Thyroid gland (tissue), 4 donors: ENCODE results near the gene ADAM8. TPM values are rescaled to one million over a fixed set of nuclear protein-coding genes. Genes with fewer than 3 reads are reported as not detected.

ENCODE experiments used
- DNase-seq, 2 donors: peaks; one replicate each; pipeline ENCODE4 v3.0.0-alpha.2; 2019
- H3K27ac ChIP-seq, 3 donors: fragments of 200-600 bp; sonication (generic); 1 replicate in 2 of 3; 2 replicates in 1 of 3; pipeline ENCODE4 v1.5.1; 2016 to 2019; ENCODE audit warnings: mild to moderate bottlenecking in 1 of 3, moderate library complexity in 1 of 3
- H3K27me3 ChIP-seq: fragments of 200-600 bp; sonication (generic); one replicate; pipeline ENCODE4 v1.5.1; 2019
- H3K36me3 ChIP-seq, 2 donors: fragments of 200-600 bp; sonication (generic); one replicate each; pipeline ENCODE4 v1.5.1; 2016 to 2019
- H3K4me1 ChIP-seq, 2 donors: fragments of 200-600 bp; sonication (generic); one replicate each; pipeline ENCODE4 v1.5.1; 2017 to 2019
- H3K4me3 ChIP-seq, 3 donors: fragments of 200-600 bp; sonication (generic); replicated peaks in 1 of 3; 1 replicate in 2 of 3; 2 replicates in 1 of 3; pipeline ENCODE4 v1.5.1; 2016; ENCODE audit warnings: mild to moderate bottlenecking in 1 of 3
- H3K9me3 ChIP-seq: fragments of 200-600 bp; sonication (generic); one replicate; pipeline ENCODE4 v1.5.1; 2017
- POLR2A ChIP-seq, 2 donors: fragments of 450-650 bp; IDR thresholded peaks; one replicate each; pipeline ENCODE4 v1.6.1; 2017; ENCODE audit warnings: antibody characterized with exemption in 2 of 2, mild to moderate bottlenecking in 2 of 2, moderate library complexity in 1 of 2
- WGBS, 2 donors: methylation state at CpG; one replicate each; pipeline ENCODE4 v1.1.5; 2017; 5-methylcytosine and 5-hydroxymethylcytosine counted together
- intact Hi-C: fragments of 100-400 bp; cut with DNase I; formaldehyde crosslinking; loops from one replicate; pipeline ENCODE4 v1.15.1; 2023
- total RNA-seq, 4 donors: library from RNA; depleted of rRNA; stranded (reverse); fragments of >200 nt; gene quantifications; one replicate each; pipeline ENCODE4 v1.2.3, GENCODE V29; 2016
- TF ChIP-seq, protein P1 (sequence below), 6 experiments: fragments of 200-600 bp in 3 of 6; fragments of 450-650 bp in 3 of 6; sonication (generic) in 3 of 6; IDR thresholded peaks; one replicate each; pipeline ENCODE4 v1.5.1; 2016 to 2019; ENCODE audit warnings: antibody characterized with exemption in 6 of 6, mild to moderate bottlenecking in 2 of 6, inconsistent platforms in 1 of 6, moderate library complexity in 1 of 6

Gene ADAM8
- total RNA-seq, 4 donors from 2014 or later = 1.6 to 9.8 (median 2.6) TPM

DNA sequence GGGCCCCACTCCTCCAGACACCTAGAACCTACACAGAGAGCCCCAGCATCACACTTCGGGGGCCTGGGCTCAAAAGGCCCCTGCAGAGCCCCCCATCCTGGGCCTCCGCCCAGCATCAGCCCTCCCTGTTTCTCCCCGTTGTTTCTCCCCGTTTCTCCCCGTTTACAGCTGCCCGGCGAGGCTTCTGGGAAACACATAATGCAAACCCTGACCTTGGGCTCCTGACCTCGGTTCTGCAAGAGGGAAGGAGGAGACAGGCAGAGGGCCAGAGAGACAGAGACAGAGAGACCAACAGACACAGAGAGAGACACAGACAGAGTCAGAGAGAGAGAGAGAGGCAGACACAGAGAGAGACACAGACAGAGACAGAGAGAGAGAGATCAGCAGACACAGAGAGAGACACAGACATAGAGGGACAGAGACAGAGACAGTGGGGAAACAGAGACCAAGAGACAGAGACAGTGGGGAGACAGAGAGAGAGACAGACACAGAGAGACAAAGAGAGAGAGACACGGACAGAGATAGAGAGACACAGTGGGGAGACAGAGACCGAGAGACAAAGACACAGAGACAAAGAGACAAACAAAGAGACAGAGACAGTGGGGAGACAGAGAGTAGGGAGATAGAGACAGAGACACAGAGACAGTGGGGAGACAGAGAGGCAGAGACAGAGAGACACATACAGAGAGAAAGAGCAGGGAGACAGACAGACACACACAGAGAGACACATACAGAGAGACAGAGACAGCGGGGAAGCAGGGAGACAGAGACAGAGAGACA, 26.5 kb downstream of the ADAM8 start:
- H3K4me3 ChIP-seq = no peak overlapping the region
- WGBS, 2 donors = 62 to 70% methylated on average over 11 of the region's 11 CpGs
- DNase-seq = no peak
- H3K36me3 ChIP-seq = no peaks in the 10 kb centered on the region
- no peak overlapping the region for H3K27ac ChIP-seq
- no peaks in the 10 kb centered on the region for H3K27me3 ChIP-seq
- intact Hi-C loops = no loop called here
- no peaks in the 10 kb centered on the region for H3K4me1 ChIP-seq
- TF ChIP-seq, protein P1, sequence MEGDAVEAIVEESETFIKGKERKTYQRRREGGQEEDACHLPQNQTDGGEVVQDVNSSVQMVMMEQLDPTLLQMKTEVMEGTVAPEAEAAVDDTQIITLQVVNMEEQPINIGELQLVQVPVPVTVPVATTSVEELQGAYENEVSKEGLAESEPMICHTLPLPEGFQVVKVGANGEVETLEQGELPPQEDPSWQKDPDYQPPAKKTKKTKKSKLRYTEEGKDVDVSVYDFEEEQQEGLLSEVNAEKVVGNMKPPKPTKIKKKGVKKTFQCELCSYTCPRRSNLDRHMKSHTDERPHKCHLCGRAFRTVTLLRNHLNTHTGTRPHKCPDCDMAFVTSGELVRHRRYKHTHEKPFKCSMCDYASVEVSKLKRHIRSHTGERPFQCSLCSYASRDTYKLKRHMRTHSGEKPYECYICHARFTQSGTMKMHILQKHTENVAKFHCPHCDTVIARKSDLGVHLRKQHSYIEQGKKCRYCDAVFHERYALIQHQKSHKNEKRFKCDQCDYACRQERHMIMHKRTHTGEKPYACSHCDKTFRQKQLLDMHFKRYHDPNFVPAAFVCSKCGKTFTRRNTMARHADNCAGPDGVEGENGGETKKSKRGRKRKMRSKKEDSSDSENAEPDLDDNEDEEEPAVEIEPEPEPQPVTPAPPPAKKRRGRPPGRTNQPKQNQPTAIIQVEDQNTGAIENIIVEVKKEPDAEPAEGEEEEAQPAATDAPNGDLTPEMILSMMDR (IDR thresholded peaks at IDR 0.05) = no peak
- no peak for TF ChIP-seq POLR2A (IDR thresholded peaks at IDR 0.05)
- H3K9me3 ChIP-seq = no peaks in the 10 kb centered on the region

DNA sequence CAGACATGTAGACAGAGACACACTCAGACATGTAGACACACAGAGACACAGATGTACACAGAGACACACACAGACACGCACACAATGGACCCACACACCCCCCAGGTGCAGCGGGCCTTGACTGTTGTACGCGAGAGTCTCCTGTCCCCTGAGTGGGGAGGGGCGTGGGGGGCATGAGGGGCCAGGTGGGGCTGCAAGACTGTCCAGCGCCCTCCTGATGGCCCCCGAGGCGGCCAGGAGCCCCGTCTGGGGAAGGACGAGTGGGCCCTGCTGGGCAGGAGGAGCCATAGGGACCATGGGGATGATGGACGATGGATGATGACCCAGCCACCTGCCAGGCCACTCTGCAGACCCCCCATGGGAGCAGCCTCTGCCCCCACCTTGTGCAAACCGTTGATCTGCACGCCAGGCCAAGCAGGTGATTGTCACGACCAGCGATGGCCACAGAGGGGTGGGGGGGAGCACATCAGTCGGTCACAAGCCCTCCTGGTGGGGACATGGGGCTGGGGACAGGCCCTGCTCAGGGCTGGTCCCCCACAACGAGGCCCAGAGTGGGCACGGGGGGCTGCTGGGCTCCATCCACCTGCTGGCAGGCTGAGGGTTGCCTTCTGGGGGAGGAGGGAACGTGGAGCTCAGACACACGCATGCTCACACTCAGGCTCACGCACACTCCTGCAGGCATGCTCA, 27.4 kb downstream of the ADAM8 start:
- TF ChIP-seq, protein P1 (IDR thresholded peaks at IDR 0.05) = no peak
- no peak for TF ChIP-seq POLR2A (IDR thresholded peaks at IDR 0.05)
- no peaks in the 10 kb centered on the region for H3K27me3 ChIP-seq
- 70 to 77% methylated on average over 11 of the region's 21 CpGs for WGBS, 2 donors
- no peak overlapping the region for H3K4me3 ChIP-seq
- no peak overlapping the region for H3K27ac ChIP-seq
- H3K9me3 ChIP-seq = no peaks in the 10 kb centered on the region
- H3K4me1 ChIP-seq = no peaks in the 10 kb centered on the region
- intact Hi-C loops = no loop called here
- H3K36me3 ChIP-seq = no peaks in the 10 kb centered on the region
- no peak for DNase-seq

DNA sequence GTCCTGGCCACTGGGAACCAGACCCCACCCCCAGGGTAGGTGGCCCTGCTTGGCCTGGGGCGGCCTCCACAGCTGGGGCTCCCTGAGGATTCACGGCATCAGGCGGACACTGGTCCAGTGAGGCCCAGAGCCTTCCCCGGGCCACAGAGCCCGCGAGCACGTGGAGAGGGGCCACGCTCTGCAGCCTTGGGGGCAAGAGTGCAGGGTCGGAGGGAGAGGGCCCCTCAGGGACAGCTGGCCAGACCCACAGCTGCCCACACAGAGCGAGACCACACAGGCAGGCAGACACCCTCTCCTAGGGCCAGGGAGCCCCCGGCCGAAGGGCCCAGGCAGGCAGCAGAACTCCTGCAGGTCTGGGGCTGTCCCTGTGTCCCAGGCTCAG, 28.3 kb downstream of the ADAM8 start:
- H3K27me3 ChIP-seq = no peaks in the 10 kb centered on the region
- DNase-seq = no peak
- H3K4me3 ChIP-seq = no peak overlapping the region

DNA sequence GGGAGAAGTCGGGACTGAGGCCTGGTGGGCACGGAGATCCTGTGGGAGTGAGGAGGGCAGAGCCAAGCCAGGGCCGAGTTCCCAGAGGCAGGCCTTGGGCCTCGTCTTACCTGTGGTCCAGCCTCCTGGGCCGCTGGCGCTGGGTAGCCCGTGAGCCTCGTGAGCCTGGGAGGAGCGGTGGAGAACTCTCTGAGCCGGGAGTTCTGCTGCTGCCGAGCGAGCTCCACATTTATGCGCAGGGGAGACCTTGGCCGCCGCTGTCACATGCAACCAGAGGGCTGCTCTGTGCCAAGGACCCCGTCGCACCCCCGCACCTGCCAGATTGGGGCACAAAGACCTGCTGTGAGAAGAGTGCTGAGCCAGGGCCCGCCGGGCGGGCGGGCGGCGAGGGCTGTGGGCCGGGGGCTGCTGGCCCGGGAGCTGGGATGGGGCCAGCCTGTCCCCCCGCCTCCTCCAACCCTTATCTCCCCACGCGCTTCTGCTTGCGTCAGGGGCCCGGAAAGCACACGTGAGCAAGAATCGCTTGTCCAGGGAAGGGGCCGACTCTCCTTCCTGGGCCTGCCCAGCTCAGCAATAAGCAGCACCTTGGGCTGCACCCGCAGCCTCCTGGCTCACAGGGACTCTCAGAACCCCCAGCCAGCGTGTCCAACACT, 28.9 kb downstream of the ADAM8 start:
- no peaks in the 10 kb centered on the region for H3K36me3 ChIP-seq
- intact Hi-C loops = no loop called here
- WGBS, 2 donors = 82 to 88% methylated on average over 17 to 21 of the region's 36 CpGs
- TF ChIP-seq, protein P1 (IDR thresholded peaks at IDR 0.05) = no peak
- TF ChIP-seq POLR2A (IDR thresholded peaks at IDR 0.05) = no peak
- H3K9me3 ChIP-seq = no peaks in the 10 kb centered on the region
- H3K27ac ChIP-seq = no peak overlapping the region
- H3K4me1 ChIP-seq = no peaks in the 10 kb centered on the region
- H3K27me3 ChIP-seq = no peaks in the 10 kb centered on the region
- H3K4me3 ChIP-seq = no peak overlapping the region
- no peak for DNase-seq

More for the DNA sequence above, 28.3 kb downstream of the ADAM8 start:
- H3K36me3 ChIP-seq = no peaks in the 10 kb centered on the region
- intact Hi-C loops = no loop called here
- no peak overlapping the region for H3K27ac ChIP-seq
- 85 to 88% methylated on average over 5 to 9 of the region's 12 CpGs for WGBS, 2 donors
- TF ChIP-seq POLR2A (IDR thresholded peaks at IDR 0.05) = no peak
- TF ChIP-seq, protein P1 (IDR thresholded peaks at IDR 0.05) = no peak
- no peaks in the 10 kb centered on the region for H3K4me1 ChIP-seq
- no peaks in the 10 kb centered on the region for H3K9me3 ChIP-seq

DNA sequence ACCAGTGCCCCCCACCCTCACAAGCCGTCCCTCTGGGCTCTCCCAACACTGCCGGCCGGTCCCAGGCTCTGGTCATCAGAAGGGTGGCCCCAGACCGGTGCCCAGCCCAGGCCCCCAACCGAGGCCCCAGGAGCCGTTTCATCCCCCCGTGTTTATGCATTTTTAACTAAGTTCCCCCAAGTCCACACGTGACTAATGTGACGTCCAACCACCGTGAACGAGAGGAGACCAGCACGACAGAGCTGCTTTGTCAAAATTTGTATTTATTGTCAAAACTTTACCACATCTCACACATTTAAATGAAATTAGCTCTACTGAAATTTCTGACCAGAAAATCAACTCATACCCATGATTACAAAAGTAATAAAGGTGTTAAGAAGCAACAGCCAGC, 30.4 kb downstream of the ADAM8 start:
- H3K9me3 ChIP-seq = no peaks in the 10 kb centered on the region
- H3K36me3 ChIP-seq = no peaks in the 10 kb centered on the region
- peaks cover 3 to 4% of the 10 kb centered on the region in 2 donors for H3K4me1 ChIP-seq
- TF ChIP-seq POLR2A (IDR thresholded peaks at IDR 0.05) = no peak
- TF ChIP-seq, protein P1 (IDR thresholded peaks at IDR 0.05) = no peak
- intact Hi-C loops = no loop called here
- WGBS, 2 donors = 75 to 85% methylated on average over 12 of the region's 12 CpGs
- no peak overlapping the region for H3K27ac ChIP-seq
- no peaks in the 10 kb centered on the region for H3K27me3 ChIP-seq
- DNase-seq = no peak
- H3K4me3 ChIP-seq = no peak overlapping the region
